Measurements from ENCODE around the gene ALK. TPM values are rescaled to one million over a fixed set of nuclear protein-coding genes. Genes with fewer than 3 reads are reported as not detected.

ALK gene
- polyA plus RNA-seq, 2 of the 4 experiments (the other 2 are of a cell fraction) = not detected

DNA sequence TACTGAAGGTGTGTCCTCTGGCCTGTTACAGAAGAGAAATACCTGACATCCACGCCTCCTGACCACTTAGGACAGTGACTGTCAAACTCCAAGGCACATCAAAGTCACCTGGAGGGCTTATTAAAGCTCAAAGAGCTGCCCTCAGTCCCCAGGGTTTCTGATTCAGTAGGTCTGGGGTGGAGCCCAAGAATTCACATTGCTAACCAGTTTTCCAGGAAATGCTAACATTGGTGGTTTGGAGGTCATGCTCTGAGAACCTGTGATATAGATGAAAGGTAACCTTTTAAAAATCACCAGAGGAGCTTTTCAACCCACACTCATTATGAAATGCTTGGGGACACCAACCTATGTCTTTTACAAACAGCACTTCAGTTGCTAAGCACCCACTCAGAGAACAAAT, 172.3 kb downstream of the ALK start:
- Histone ChIP-seq H3K9me3 (no peaks in the 10 kb centered on the region), H3K4me2 (peak overlapping the region; percentile 42; the same call in 1 of the 3 replicates), H3K27ac (no peak overlapping the region; a peak in 1 of 6 replicates), H3K4me3 (no peak overlapping the region), H3K4me1 (peaks cover 33% of the 10 kb centered on the region)
- ATAC-seq = no peak
- CTCF ChIA-PET = no interaction called here
- TF ChIP-seq, protein P1, sequence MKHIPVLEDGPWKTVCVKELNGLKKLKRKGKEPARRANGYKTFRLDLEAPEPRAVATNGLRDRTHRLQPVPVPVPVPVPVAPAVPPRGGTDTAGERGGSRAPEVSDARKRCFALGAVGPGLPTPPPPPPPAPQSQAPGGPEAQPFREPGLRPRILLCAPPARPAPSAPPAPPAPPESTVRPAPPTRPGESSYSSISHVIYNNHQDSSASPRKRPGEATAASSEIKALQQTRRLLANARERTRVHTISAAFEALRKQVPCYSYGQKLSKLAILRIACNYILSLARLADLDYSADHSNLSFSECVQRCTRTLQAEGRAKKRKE (CRISPR knock-in tag; IDR thresholded peaks at IDR 0.05; ENCODE audit: low read depth) = no peak
- TF ChIP-seq MAZ (IDR thresholded peaks at IDR 0.05; ENCODE audit: borderline replicate concordance, low read depth, low read length) = no peak
- TF ChIP-seq CBX2 (IDR thresholded peaks at IDR 0.05; ENCODE audit: borderline replicate concordance, low read depth) = no peak
- no peak for TF ChIP-seq SMC3 (IDR thresholded peaks at IDR 0.05)
- TF ChIP-seq ESRRA (IDR thresholded peaks at IDR 0.05; ENCODE audit: borderline replicate concordance, low read length) = no peak
- TF ChIP-seq RFX5 (IDR thresholded peaks at IDR 0.05) = no peak
- TF ChIP-seq ZC3H11A (IDR thresholded peaks at IDR 0.05) = no peak
- no peak for TF ChIP-seq SREBF2 (IDR thresholded peaks at IDR 0.05)
- TF ChIP-seq EHF (CRISPR knock-in tag; IDR thresholded peaks at IDR 0.05) = no peak
- TF ChIP-seq FOXS1 (CRISPR knock-in tag; IDR thresholded peaks at IDR 0.05) = no peak
- TF ChIP-seq POLR2A (IDR thresholded peaks at IDR 0.05; ENCODE audit: low read length) = no peak
- POLR2A ChIA-PET = no interaction called here
- FAIRE-seq = no peak
- no peak for DNase-seq (ENCODE audit: low read depth in 1 of 2, low spot score in 1 of 2)
- WGBS (ENCODE audit: missing lambda C conversion rate) = 67% methylated on average over 1 of the region's 1 CpG

DNA sequence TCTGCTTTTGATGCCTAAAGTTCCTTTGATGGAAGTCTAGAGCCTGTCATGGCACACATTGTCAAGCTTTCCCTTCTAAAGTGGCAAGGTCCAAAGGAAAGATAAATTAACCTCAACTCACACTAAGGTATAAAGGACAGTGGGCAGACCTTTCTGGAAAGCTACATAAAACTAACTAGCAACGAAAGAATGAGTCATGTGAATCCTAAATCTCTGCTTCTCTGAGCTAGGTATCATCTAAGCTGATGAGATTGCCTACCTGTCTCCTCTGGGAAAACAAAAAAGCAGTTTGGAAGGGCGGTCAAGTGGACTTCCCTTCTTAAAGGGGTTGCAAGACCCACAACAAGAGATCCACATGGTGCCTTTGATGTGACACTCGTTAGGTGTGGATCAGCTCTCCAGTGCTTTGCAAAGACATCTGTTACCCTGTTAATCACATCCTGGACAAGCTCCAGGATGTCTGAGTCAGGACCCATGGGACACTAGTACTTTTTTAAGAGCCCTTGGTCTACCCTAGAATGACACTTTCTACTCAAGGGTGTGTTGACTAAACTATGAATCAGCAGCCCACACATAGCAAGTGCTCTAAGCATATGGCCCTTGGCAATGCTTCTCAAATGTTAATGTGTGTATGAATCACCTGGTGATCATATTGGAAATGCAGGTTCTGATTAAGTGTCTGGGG, 173.5 kb downstream of the ALK start:
- peaks cover 33% of the 10 kb centered on the region for H3K4me1 ChIP-seq
- H3K4me2 ChIP-seq = peak overlapping the region; percentile 42
- H3K9me3 ChIP-seq = no peaks in the 10 kb centered on the region
- WGBS (ENCODE audit: missing lambda C conversion rate) = 6% methylated on average over 3 of the region's 3 CpGs
- no peak overlapping the region for H3K4me3 ChIP-seq
- CTCF ChIA-PET = interaction anchor here (0.7 kb wide), 1 partner anchor 25 kb away, joined by 3 read pairs; no protein-coding TSS in a partner anchor
- TF ChIP-seq, protein P2, sequence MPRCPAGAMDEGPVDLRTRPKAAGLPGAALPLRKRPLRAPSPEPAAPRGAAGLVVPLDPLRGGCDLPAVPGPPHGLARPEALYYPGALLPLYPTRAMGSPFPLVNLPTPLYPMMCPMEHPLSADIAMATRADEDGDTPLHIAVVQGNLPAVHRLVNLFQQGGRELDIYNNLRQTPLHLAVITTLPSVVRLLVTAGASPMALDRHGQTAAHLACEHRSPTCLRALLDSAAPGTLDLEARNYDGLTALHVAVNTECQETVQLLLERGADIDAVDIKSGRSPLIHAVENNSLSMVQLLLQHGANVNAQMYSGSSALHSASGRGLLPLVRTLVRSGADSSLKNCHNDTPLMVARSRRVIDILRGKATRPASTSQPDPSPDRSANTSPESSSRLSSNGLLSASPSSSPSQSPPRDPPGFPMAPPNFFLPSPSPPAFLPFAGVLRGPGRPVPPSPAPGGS (IDR thresholded peaks at IDR 0.05) = peak; percentile 39; the same call in 1 of the 3 replicates
- TF ChIP-seq, protein P3, sequence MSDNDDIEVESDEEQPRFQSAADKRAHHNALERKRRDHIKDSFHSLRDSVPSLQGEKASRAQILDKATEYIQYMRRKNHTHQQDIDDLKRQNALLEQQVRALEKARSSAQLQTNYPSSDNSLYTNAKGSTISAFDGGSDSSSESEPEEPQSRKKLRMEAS (IDR thresholded peaks at IDR 0.05) = peak; percentile 72
- TF ChIP-seq POLR2AphosphoS2 (conservative IDR thresholded peaks at IDR 0.05; ENCODE audit: low read length) (no peak), JUNB (IDR thresholded peaks at IDR 0.05) (peak; percentile 98), FOSL2 (IDR thresholded peaks at IDR 0.05) (peak; percentile 97), FOSL2 (CRISPR knock-in tag; IDR thresholded peaks at IDR 0.05) (peak; percentile 56), JUN (IDR thresholded peaks at IDR 0.05) (peak; percentile 46 to 85; a peak in 2 of 5 replicates), GATA3 (IDR thresholded peaks at IDR 0.05; ENCODE audit: borderline replicate concordance) (peak; percentile 67; the same call in 1 of the 2 replicates), SMC3 (IDR thresholded peaks at IDR 0.05) (no peak), POLR2A (IDR thresholded peaks at IDR 0.05; ENCODE audit: low read length) (no peak), KDM1A (IDR thresholded peaks at IDR 0.05; ENCODE audit: low read depth) (no peak)
- TF ChIP-seq, protein P4, sequence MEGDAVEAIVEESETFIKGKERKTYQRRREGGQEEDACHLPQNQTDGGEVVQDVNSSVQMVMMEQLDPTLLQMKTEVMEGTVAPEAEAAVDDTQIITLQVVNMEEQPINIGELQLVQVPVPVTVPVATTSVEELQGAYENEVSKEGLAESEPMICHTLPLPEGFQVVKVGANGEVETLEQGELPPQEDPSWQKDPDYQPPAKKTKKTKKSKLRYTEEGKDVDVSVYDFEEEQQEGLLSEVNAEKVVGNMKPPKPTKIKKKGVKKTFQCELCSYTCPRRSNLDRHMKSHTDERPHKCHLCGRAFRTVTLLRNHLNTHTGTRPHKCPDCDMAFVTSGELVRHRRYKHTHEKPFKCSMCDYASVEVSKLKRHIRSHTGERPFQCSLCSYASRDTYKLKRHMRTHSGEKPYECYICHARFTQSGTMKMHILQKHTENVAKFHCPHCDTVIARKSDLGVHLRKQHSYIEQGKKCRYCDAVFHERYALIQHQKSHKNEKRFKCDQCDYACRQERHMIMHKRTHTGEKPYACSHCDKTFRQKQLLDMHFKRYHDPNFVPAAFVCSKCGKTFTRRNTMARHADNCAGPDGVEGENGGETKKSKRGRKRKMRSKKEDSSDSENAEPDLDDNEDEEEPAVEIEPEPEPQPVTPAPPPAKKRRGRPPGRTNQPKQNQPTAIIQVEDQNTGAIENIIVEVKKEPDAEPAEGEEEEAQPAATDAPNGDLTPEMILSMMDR (IDR thresholded peaks at IDR 0.05) = no peak
- DNase-seq (ENCODE audit: low read depth in 1 of 2, low spot score in 1 of 2) (peak; percentile 77 to 83), ATAC-seq (peak; percentile 91 to 97), FAIRE-seq (peak; percentile 70)
- peak overlapping the region; percentile 0 to 20; a peak in 1 of 6 replicates for H3K27ac ChIP-seq
- POLR2A ChIA-PET = no interaction called here

All from A549 (cell line).